ENCODE measurements around the gene PIK3CA. TPM values are rescaled to one million over a fixed set of nuclear protein-coding genes. Genes with fewer than 3 reads are reported as not detected.

The PIK3CA gene
- total and polyA plus RNA-seq, 2 donors = 14.8 to 61.2 TPM

DNA sequence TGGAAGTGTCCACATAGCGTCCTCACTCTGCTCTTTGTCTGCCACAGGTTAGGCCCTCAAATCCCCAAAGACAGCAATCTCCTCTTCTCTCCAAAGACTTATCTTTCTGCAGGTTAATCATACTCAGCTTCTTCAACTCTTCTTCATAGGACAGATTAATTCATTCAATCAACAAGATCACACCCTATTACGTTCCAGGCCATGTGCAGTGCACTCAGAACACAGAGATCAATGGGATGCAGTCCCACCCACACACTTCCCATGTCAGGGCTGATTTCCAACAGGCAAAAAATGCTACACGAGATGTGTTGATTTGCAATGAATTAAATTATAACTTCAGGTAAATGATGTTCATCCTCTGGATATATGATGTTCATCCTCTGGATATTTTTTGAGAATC is 141.1 kb downstream of the PIK3CA start:
- DNase-seq (ENCODE audit: extremely low spot score) = no peak
- WGBS = 60% methylated on average over 3 of the region's 3 CpGs
- Histone ChIP-seq H3K27ac (ENCODE audit: low read depth) (no peak overlapping the region), H3K4me3 (ENCODE audit: low read depth, low read length) (no peak overlapping the region), H3K36me3 (ENCODE audit: insufficient read depth) (no peaks in the 10 kb centered on the region), H3K4me1 (ENCODE audit: insufficient read depth) (no peaks in the 10 kb centered on the region)

Small RNAs within 50 kb of the gene (small RNA-seq; reads per million reads assigned to genes)
- not detected for gene RF00402

Other genes starting within 250 kb of the PIK3CA start
- 13.5 TPM for gene ZMAT3, start 76.5 kb upstream of the PIK3CA start, total RNA-seq
- gene ZMAT3, start 76.5 kb upstream of the PIK3CA start, polyA plus RNA-seq = 4.0 TPM
- 6.6 TPM for gene KCNMB3, start 102.8 kb downstream of the PIK3CA start, total RNA-seq
- gene KCNMB3, start 102.8 kb downstream of the PIK3CA start, polyA plus RNA-seq = 2.5 TPM
- 89.6 TPM for gene ZNF639, start 174.7 kb downstream of the PIK3CA start, total RNA-seq
- gene ZNF639, start 174.7 kb downstream of the PIK3CA start, polyA plus RNA-seq = 36.8 TPM
- 107 TPM for gene MFN1, start 199.4 kb downstream of the PIK3CA start, total RNA-seq
- gene MFN1, start 199.4 kb downstream of the PIK3CA start, polyA plus RNA-seq = 18.5 TPM

Measured in urinary bladder (tissue), 4 donors.